ENCODE measurements around the gene VWA8.
"Not testable (repeated sequence)": the region's sequence is repeated elsewhere in the genome, so short reads cannot be mapped to it uniquely, and the experiment has no call there.

- not testable (repeated sequence) for TF ChIP-seq CTCF (IDR thresholded peaks at IDR 0.05; ENCODE audit: low read depth, low read length); MAX (IDR thresholded peaks at IDR 0.05; ENCODE audit: low read depth, low read length); POLR2A (IDR thresholded peaks at IDR 0.05; ENCODE audit: extremely low read depth, insufficient read length)
Measured at GRCh38 chr13:41617633-41618032, 343.3 kb downstream of the VWA8 start.

All from NB4 (cell line).